Measurements from ENCODE around the gene KAT7.
A peak's percentile ranks its signal among the peaks of the same experiment; 100 is the strongest.
"Not testable (repeated sequence)": the region's sequence is repeated elsewhere in the genome, so short reads cannot be mapped to it uniquely, and the experiment has no call there.

The KAT7 gene

GRCh38 chr17:49798738-49799137, 10.3 kb downstream of the KAT7 start:
- no peak for DNase-seq (ENCODE audit: low read depth in 1 of 2, low spot score in 1 of 2)

GRCh38 chr17:49809056-49809455, 20.6 kb downstream of the KAT7 start:
- DNase-seq (ENCODE audit: low read depth in 1 of 2, low spot score in 1 of 2) = no peak

- DNase-seq (ENCODE audit: low read depth in 1 of 2, low spot score in 1 of 2) = no peak
These were observed 26.5 kb downstream of the KAT7 start for GRCh38 chr17:49814781-49815529.

GRCh38 chr17:49815761-49816281, 27.3 kb downstream of the KAT7 start:
- DNase-seq (ENCODE audit: low read depth in 1 of 2, low spot score in 1 of 2) = no peak

GRCh38 chr17:49817993-49818392, 29.5 kb downstream of the KAT7 start:
- DNase-seq (ENCODE audit: low read depth in 1 of 2, low spot score in 1 of 2) = peak; percentile 8 to 25

GRCh38 chr17:49819138-49819537, 30.7 kb downstream of the KAT7 start:
- no peak for DNase-seq (ENCODE audit: low read depth in 1 of 2, low spot score in 1 of 2)

- DNase-seq (ENCODE audit: low read depth in 1 of 2, low spot score in 1 of 2) = no peak
These were observed 31.2 kb downstream of the KAT7 start for GRCh38 chr17:49819651-49820050.

- DNase-seq (ENCODE audit: low read depth in 1 of 2, low spot score in 1 of 2) = no peak
These were observed 32.3 kb downstream of the KAT7 start for GRCh38 chr17:49820773-49821172.

- DNase-seq (ENCODE audit: low read depth in 1 of 2, low spot score in 1 of 2) = no peak
These were observed 33.0 kb downstream of the KAT7 start for GRCh38 chr17:49821466-49821865.

- no peak for DNase-seq (ENCODE audit: low read depth in 1 of 2, low spot score in 1 of 2)
These were observed 33.4 kb downstream of the KAT7 start for GRCh38 chr17:49821916-49822315.

GRCh38 chr17:49822829-49823228, 34.3 kb downstream of the KAT7 start:
- no peak for DNase-seq (ENCODE audit: low read depth in 1 of 2, low spot score in 1 of 2)

GRCh38 chr17:49823614-49824013, 35.1 kb downstream of the KAT7 start:
- DNase-seq (ENCODE audit: low read depth in 1 of 2, low spot score in 1 of 2) = no peak

- DNase-seq (ENCODE audit: low read depth in 1 of 2, low spot score in 1 of 2) = no peak
These were observed 37.2 kb downstream of the KAT7 start for GRCh38 chr17:49825645-49826044.

GRCh38 chr17:49828325-49828724, 39.8 kb downstream of the KAT7 start:
- not testable (repeated sequence) for DNase-seq (ENCODE audit: low read depth in 1 of 2, low spot score in 1 of 2)

- no peak for DNase-seq (ENCODE audit: low read depth in 1 of 2, low spot score in 1 of 2)
These were observed 40.5 kb downstream of the KAT7 start for GRCh38 chr17:49829026-49829425.

- DNase-seq (ENCODE audit: low read depth in 1 of 2, low spot score in 1 of 2) = no peak
These were observed 42.1 kb downstream of the KAT7 start for GRCh38 chr17:49830605-49831004.

GRCh38 chr17:49832840-49833599, 44.5 kb downstream of the KAT7 start:
- no peak for DNase-seq (ENCODE audit: low read depth in 1 of 2, low spot score in 1 of 2)

GRCh38 chr17:49834118-49834743, 45.8 kb downstream of the KAT7 start:
- DNase-seq (ENCODE audit: low read depth in 1 of 2, low spot score in 1 of 2) = no peak

GRCh38 chr17:49835472-49835871, 47.0 kb downstream of the KAT7 start:
- DNase-seq (ENCODE audit: low read depth in 1 of 2, low spot score in 1 of 2) = no peak

- no peak for DNase-seq (ENCODE audit: low read depth in 1 of 2, low spot score in 1 of 2)
These were observed 47.9 kb downstream of the KAT7 start for GRCh38 chr17:49836111-49837030.

GRCh38 chr17:49839455-49839854, 51.0 kb downstream of the KAT7 start:
- no peak for DNase-seq (ENCODE audit: low read depth in 1 of 2, low spot score in 1 of 2)
